ENCODE measurements around the gene TRAPPC12.

- TF ChIP-seq CTCF (IDR thresholded peaks at IDR 0.05) (no peak), POLR2A (IDR thresholded peaks at IDR 0.05) (no peak)
These were observed 34.2 kb downstream of the TRAPPC12 start for GRCh38 chr2:3413697-3414096.

Data from gastroesophageal sphincter (tissue), 3 donors.